Left ventricle myocardium inferior (tissue), 1 donor: ENCODE results near the gene CLTRN. TPM values are rescaled to one million over a fixed set of nuclear protein-coding genes. Genes with fewer than 3 reads are reported as not detected.

ENCODE experiments used
- DNase-seq: peaks from one replicate; pipeline ENCODE4 v3.0.0-alpha.2; 2020
- H3K27ac ChIP-seq: fragments of 200-600 bp; replicated peaks from 2 replicates; pipeline ENCODE4 v1.8.0; 2021
- H3K27me3 ChIP-seq: fragments of 200-600 bp; 2 replicates; pipeline ENCODE4 v1.8.0; 2021; ENCODE audit warnings: low read depth
- H3K36me3 ChIP-seq: fragments of 200-600 bp; 2 replicates; pipeline ENCODE4 v1.8.0; 2021
- H3K4me1 ChIP-seq: fragments of 200-600 bp; 2 replicates; pipeline ENCODE4 v1.8.0; 2021
- H3K4me3 ChIP-seq: fragments of 200-600 bp; 2 replicates; pipeline ENCODE4 v1.8.0; 2021; ENCODE audit warnings: mild to moderate bottlenecking, moderate library complexity
- H3K9me3 ChIP-seq: fragments of 200-600 bp; replicated peaks from 2 replicates; pipeline ENCODE4 v1.8.0; 2021
- CTCF ChIP-seq: fragments of 200-600 bp; IDR thresholded peaks from 2 replicates; pipeline ENCODE4 v1.8.0; 2021; ENCODE audit warnings: antibody characterized with exemption, mild to moderate bottlenecking, borderline replicate concordance
- intact Hi-C: fragments of 100-400 bp; cut with micrococcal nuclease; formaldehyde crosslinking; loops from one replicate; pipeline ENCODE4 v1.11.0; 2022
- total RNA-seq: library from RNA; stranded (reverse); fragmentation: NEBNext Ultra II Directional; extraction: Animal tissue kit (Norgen Biotek cat#: 25700); gene quantifications from one replicate; pipeline ENCODE4 v1.2.1, GENCODE V29; 2021
- donor health status: DM: no; HTN: yes; CAD: no; lungs with severe emphysema.

Gene CLTRN
- total RNA-seq, 1 donor from 2014 or later, result 0.66 TPM

- DNase-seq, result no peak
- Histone ChIP-seq H3K36me3 (no peaks in the 10 kb centered on the region), H3K27me3 (no peaks in the 10 kb centered on the region), H3K4me1 (peaks cover 29% of the 10 kb centered on the region), H3K27ac (no peak overlapping the region), H3K9me3 (no peaks in the 10 kb centered on the region), H3K4me3 (no peak overlapping the region)
- intact Hi-C loops, result no loop called here
- TF ChIP-seq CTCF, result no peak
Measured at GRCh38 chrX:15678339-15678738, 13.7 kb upstream of the CLTRN start.

- no peak for DNase-seq
- intact Hi-C loops, result no loop called here
- Histone ChIP-seq H3K9me3 (no peaks in the 10 kb centered on the region), H3K36me3 (no peaks in the 10 kb centered on the region), H3K27me3 (no peaks in the 10 kb centered on the region), H3K4me1 (peaks cover 29% of the 10 kb centered on the region), H3K4me3 (peak overlapping the region; percentile 82), H3K27ac (no peak overlapping the region)
- no peak for TF ChIP-seq CTCF
Measured at GRCh38 chrX:15676886-15677285, 12.3 kb upstream of the CLTRN start.

- Histone ChIP-seq H3K36me3 (no peaks in the 10 kb centered on the region), H3K9me3 (no peaks in the 10 kb centered on the region), H3K27ac (peak overlapping the region; percentile 97), H3K27me3 (no peaks in the 10 kb centered on the region), H3K4me3 (peak overlapping the region; percentile 82), H3K4me1 (peaks cover 29% of the 10 kb centered on the region)
- DNase-seq, result peak; percentile 78
- no peak for TF ChIP-seq CTCF
- intact Hi-C loops, result no loop called here
Measured at GRCh38 chrX:15675490-15675921, 10.9 kb upstream of the CLTRN start.

GRCh38 chrX:15674841-15675489 is 10.4 kb upstream of the CLTRN start:
- H3K4me1 ChIP-seq, result peaks cover 29% of the 10 kb centered on the region
- intact Hi-C loops, result no loop called here
- H3K36me3 ChIP-seq, result no peaks in the 10 kb centered on the region
- peak; percentile 91 for DNase-seq
- H3K4me3 ChIP-seq, result peak overlapping the region; percentile 82
- TF ChIP-seq CTCF, result no peak
- H3K9me3 ChIP-seq, result no peaks in the 10 kb centered on the region
- no peaks in the 10 kb centered on the region for H3K27me3 ChIP-seq
- peak overlapping the region; percentile 97 for H3K27ac ChIP-seq

- peak overlapping the region; percentile 97 for H3K27ac ChIP-seq
- peaks cover 29% of the 10 kb centered on the region for H3K4me1 ChIP-seq
- H3K9me3 ChIP-seq, result no peaks in the 10 kb centered on the region
- no peaks in the 10 kb centered on the region for H3K36me3 ChIP-seq
- H3K4me3 ChIP-seq, result peak overlapping the region; percentile 82
- no peaks in the 10 kb centered on the region for H3K27me3 ChIP-seq
- no peak for TF ChIP-seq CTCF
- intact Hi-C loops, result no loop called here
- DNase-seq, result no peak
Measured at GRCh38 chrX:15674514-15674840, 9.9 kb upstream of the CLTRN start.

- no peak for DNase-seq
- Histone ChIP-seq H3K27ac (peak overlapping the region; percentile 97), H3K4me3 (peak overlapping the region; percentile 82), H3K9me3 (no peaks in the 10 kb centered on the region), H3K4me1 (peaks cover 29% of the 10 kb centered on the region), H3K36me3 (no peaks in the 10 kb centered on the region), H3K27me3 (no peaks in the 10 kb centered on the region)
- intact Hi-C loops, result no loop called here
- TF ChIP-seq CTCF, result no peak
Measured at GRCh38 chrX:15673970-15674369, 9.4 kb upstream of the CLTRN start.
